A549 (cell line): Measurements from ENCODE around the gene THADA. TPM values are rescaled to one million over a fixed set of nuclear protein-coding genes. Genes with fewer than 3 reads are reported as not detected.

ENCODE experiments used
- ATAC-seq, 2 experiments: fragments of 200-7000 bp in 1 of 2; fragments of >200 bp in 1 of 2; cut with Nextera tagmentation in 1 of 2; cut with Tn5 transposase in 1 of 2; 3 replicates each; pipeline versions ENCODE4 v1.8.0 to v1.9.1; 2018 to 2020; ENCODE audit warnings: mild to moderate bottlenecking in 1 of 2, moderate library complexity in 1 of 2
- CTCF ChIA-PET: fragments of 300-600 bp; sonication (Branson Sonifier 250); formaldehyde crosslinking; extraction: SDS; loops from one replicate; lab custom pipeline; 2021; ENCODE audit warnings: antibody characterized with exemption, inconsistent platforms; lab: Yijun Ruan, JAX
- POLR2A ChIA-PET: fragments of 350-600 bp; formaldehyde crosslinking; extraction: SDS; loops from one replicate; lab custom pipeline; 2021; ENCODE audit warnings: antibody characterized with exemption, inconsistent platforms; lab: Yijun Ruan, JAX
- DNase-seq, 2 experiments: peaks; one replicate each; pipeline versions ENCODE4 v3.0.0 to v3.0.0-alpha.2; 2011 to 2016; ENCODE audit warnings: low read depth in 1 of 2, low spot score in 1 of 2
- FAIRE-seq: peaks from 2 replicates; lab custom pipeline; 2011; peaks lifted over from hg19 to GRCh38; lab: Jason Lieb, UNC
- H3K27ac ChIP-seq, 2 experiments: fragments of >200 bp; sonication (Bioruptor Twin); formaldehyde crosslinking; 3 replicates each; pipeline ENCODE4 v1.5.1; 2016 to 2017
- H3K4me1 ChIP-seq: fragments of >200 bp; sonication (Bioruptor Twin); formaldehyde crosslinking; 3 replicates; pipeline ENCODE4 v1.6.1; 2016
- H3K4me2 ChIP-seq: fragments of >200 bp; sonication (Bioruptor Twin); formaldehyde crosslinking; 3 replicates; pipeline ENCODE4 v1.6.1; 2016
- H3K4me3 ChIP-seq: fragments of >200 bp; sonication (Bioruptor Twin); formaldehyde crosslinking; 3 replicates; pipeline ENCODE4 v1.5.1; 2016
- H3K9me3 ChIP-seq: fragments of >200 bp; sonication (Bioruptor Twin); formaldehyde crosslinking; 3 replicates; pipeline ENCODE4 v1.6.1; 2016
- BHLHE40 ChIP-seq: IDR thresholded peaks from 2 replicates; pipeline ENCODE4 v1.6.1; 2012; ENCODE audit warnings: low read depth, low read length, inconsistent platforms
- CBX8 ChIP-seq: fragments of 200-600 bp; sonication (generic); IDR thresholded peaks from 2 replicates; pipeline ENCODE4 v1.6.1; 2016
- CHD2 ChIP-seq: fragments of 150-350 bp; IDR thresholded peaks from 2 replicates; pipeline ENCODE4 v1.6.1; 2014; ENCODE audit warnings: low read length; ENCODE audit not compliant: partially characterized antibody
- EHMT2 ChIP-seq: fragments of 200-600 bp; sonication (generic); IDR thresholded peaks from 2 replicates; pipeline ENCODE4 v1.6.1; 2016; ENCODE audit warnings: antibody characterized with exemption, low read depth, mild to moderate bottlenecking, moderate library complexity
- HDAC2 ChIP-seq: fragments of 200-600 bp; sonication (generic); IDR thresholded peaks from 2 replicates; pipeline ENCODE4 v1.6.1; 2016
- HOXB13 ChIP-seq: fragments of 250-450 bp; sonication (Bioruptor Pico); IDR thresholded peaks from 2 replicates; pipeline ENCODE4 v1.5.0; 2020; ENCODE audit warnings: low read depth, mild to moderate bottlenecking, moderate library complexity
- HOXB5 ChIP-seq: fragments of 250-450 bp; sonication (Bioruptor Pico); IDR thresholded peaks from 2 replicates; pipeline ENCODE4 v1.5.0; 2020; ENCODE audit warnings: mild to moderate bottlenecking, moderate library complexity
- JUN ChIP-seq, 2 experiments: fragments of >200 bp; sonication (Bioruptor Twin); formaldehyde crosslinking; IDR thresholded peaks; 2 replicates in 1 of 2; 3 replicates in 1 of 2; pipeline ENCODE4 v1.6.1; 2016 to 2017
- MAX ChIP-seq: IDR thresholded peaks from 2 replicates; pipeline ENCODE4 v1.6.1; 2012
- NPAS2 ChIP-seq: fragments of 250-450 bp; sonication (Bioruptor Pico); IDR thresholded peaks from 2 replicates; pipeline ENCODE4 v1.8.0; 2022; ENCODE audit warnings: mild to moderate bottlenecking, moderate library complexity, borderline replicate concordance
- POLR2A ChIP-seq: IDR thresholded peaks from 2 replicates; pipeline ENCODE4 v1.6.1; 2012; ENCODE audit warnings: mild to moderate bottlenecking, low read length
- POLR2AphosphoS2 ChIP-seq: conservative IDR thresholded peaks from 2 replicates; pipeline ENCODE4 v1.6.1; 2012; ENCODE audit warnings: low read length, improper control_type of control experiment, inconsistent platforms
- RAD21 ChIP-seq, 2 experiments: fragments of >200 bp in 1 of 2; sonication (Bioruptor Twin) in 1 of 2; formaldehyde crosslinking in 1 of 2; IDR thresholded peaks in 1 of 2; conservative IDR thresholded peaks in 1 of 2; 2 replicates in 1 of 2; 3 replicates in 1 of 2; pipeline ENCODE4 v1.6.1; 2012 to 2018; ENCODE audit warnings: inconsistent platforms in 1 of 2
- REST ChIP-seq: fragments of 200-600 bp; sonication (generic); IDR thresholded peaks from 2 replicates; pipeline ENCODE4 v1.6.1; 2016; ENCODE audit warnings: antibody characterized with exemption, mild to moderate bottlenecking, moderate library complexity
- RFX5 ChIP-seq: fragments of 450-650 bp; IDR thresholded peaks from 2 replicates; pipeline ENCODE4 v1.7.1; 2014; ENCODE audit warnings: antibody characterized with exemption, mild to moderate bottlenecking, moderate library complexity
- TP53 ChIP-seq: fragments of 250-450 bp; sonication (Bioruptor Pico); IDR thresholded peaks from 2 replicates; pipeline ENCODE4 v1.5.0; 2021; ENCODE audit warnings: mild to moderate bottlenecking, moderate library complexity
- polyA plus RNA-seq, 4 experiments: library from polyadenylated mRNA; depleted of rRNA in 3 of 4; stranded (reverse); fragments of >200 nt; fragmentation: RNase III in 1 of 4; extraction: RNeasy Plus Mini Kit Qiagen cat#74134 plus additional on column Dnase treatment in 1 of 4; gene quantifications; 2 replicates in 3 of 4; 3 replicates in 1 of 4; pipeline ENCODE4 v1.2.3, GENCODE V29; 2011 to 2017
- TF ChIP-seq, protein P1 (sequence below): IDR thresholded peaks from 2 replicates; pipeline ENCODE4 v1.6.1; 2012; ENCODE audit warnings: low read depth, borderline replicate concordance
- TF ChIP-seq, protein P2 (sequence below): fragments of 450-650 bp; IDR thresholded peaks from 2 replicates; pipeline ENCODE4 v1.6.1; 2014; ENCODE audit warnings: antibody characterized with exemption
- TF ChIP-seq, protein P3 (sequence below): fragments of 150-350 bp; IDR thresholded peaks from 2 replicates; pipeline ENCODE4 v1.6.1; 2014; ENCODE audit warnings: low read depth, mild to moderate bottlenecking, low read length

THADA gene
- polyA plus RNA-seq, 2 of the 4 experiments (the other 2 are of a cell fraction), result 21.8 to 37.9 TPM

- no peak for TF ChIP-seq REST
- TF ChIP-seq, all 56 proteins: peak for 0
Observed at GRCh38 chr2:43303889-43304288, 291.9 kb downstream of the THADA start (continued).

GRCh38 chr2:43302961-43303494 lies 292.8 kb downstream of the THADA start:
- ChIA-PET CTCF (interaction anchor here (0.9 kb wide), 1 partner anchor 274 kb away, joined by 4 read pairs; no protein-coding TSS in a partner anchor), POLR2A (no interaction called here)
- Histone ChIP-seq H3K4me3 (no peak overlapping the region), H3K4me2 (no peak overlapping the region), H3K9me3 (no peaks in the 10 kb centered on the region), H3K4me1 (peaks cover 21% of the 10 kb centered on the region; the same call in 2 of the 3 replicates), H3K27ac (no peak overlapping the region)
- FAIRE-seq, result no peak
- no peak for ATAC-seq
- no peak for DNase-seq
- TF ChIP-seq, protein P1, sequence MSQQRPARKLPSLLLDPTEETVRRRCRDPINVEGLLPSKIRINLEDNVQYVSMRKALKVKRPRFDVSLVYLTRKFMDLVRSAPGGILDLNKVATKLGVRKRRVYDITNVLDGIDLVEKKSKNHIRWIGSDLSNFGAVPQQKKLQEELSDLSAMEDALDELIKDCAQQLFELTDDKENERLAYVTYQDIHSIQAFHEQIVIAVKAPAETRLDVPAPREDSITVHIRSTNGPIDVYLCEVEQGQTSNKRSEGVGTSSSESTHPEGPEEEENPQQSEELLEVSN, result no peak
- TF ChIP-seq EHMT2 (no peak), HOXB13 (CRISPR knock-in tag) (no peak), POLR2A (no peak), RAD21 (conservative IDR thresholded peaks at IDR 0.05 in 1 of 2, IDR thresholded peaks at IDR 0.05 in 1 of 2) (no peak), RFX5 (no peak), HDAC2 (no peak), MAX (no peak), CHD2 (no peak), CBX8 (no peak), JUN (IDR thresholded peaks at IDR 0.05) (no peak), POLR2AphosphoS2 (no peak), HOXB5 (CRISPR knock-in tag) (no peak), TP53 (CRISPR knock-in tag) (no peak), NPAS2 (CRISPR knock-in tag) (no peak), BHLHE40 (no peak)
- TF ChIP-seq, protein P2, sequence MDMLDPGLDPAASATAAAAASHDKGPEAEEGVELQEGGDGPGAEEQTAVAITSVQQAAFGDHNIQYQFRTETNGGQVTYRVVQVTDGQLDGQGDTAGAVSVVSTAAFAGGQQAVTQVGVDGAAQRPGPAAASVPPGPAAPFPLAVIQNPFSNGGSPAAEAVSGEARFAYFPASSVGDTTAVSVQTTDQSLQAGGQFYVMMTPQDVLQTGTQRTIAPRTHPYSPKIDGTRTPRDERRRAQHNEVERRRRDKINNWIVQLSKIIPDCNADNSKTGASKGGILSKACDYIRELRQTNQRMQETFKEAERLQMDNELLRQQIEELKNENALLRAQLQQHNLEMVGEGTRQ, result no peak
- TF ChIP-seq, protein P3, sequence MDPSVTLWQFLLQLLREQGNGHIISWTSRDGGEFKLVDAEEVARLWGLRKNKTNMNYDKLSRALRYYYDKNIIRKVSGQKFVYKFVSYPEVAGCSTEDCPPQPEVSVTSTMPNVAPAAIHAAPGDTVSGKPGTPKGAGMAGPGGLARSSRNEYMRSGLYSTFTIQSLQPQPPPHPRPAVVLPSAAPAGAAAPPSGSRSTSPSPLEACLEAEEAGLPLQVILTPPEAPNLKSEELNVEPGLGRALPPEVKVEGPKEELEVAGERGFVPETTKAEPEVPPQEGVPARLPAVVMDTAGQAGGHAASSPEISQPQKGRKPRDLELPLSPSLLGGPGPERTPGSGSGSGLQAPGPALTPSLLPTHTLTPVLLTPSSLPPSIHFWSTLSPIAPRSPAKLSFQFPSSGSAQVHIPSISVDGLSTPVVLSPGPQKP, result no peak
